BLaER1 (cell line): ENCODE data around the gene SLC38A4.

Source experiments
- H3K27ac ChIP-seq: shearing (Covaris generic); formaldehyde crosslinking; 2 replicates; pipeline ENCODE4 v1.8.1; 2022
- H3K27me3 ChIP-seq: shearing (Covaris generic); formaldehyde crosslinking; 2 replicates; pipeline ENCODE4 v1.8.1; 2022
- H3K36me3 ChIP-seq: shearing (Covaris generic); formaldehyde crosslinking; 2 replicates; pipeline ENCODE4 v1.8.1; 2022
- H3K4me1 ChIP-seq: shearing (Covaris generic); formaldehyde crosslinking; 2 replicates; pipeline ENCODE4 v1.8.1; 2022
- H3K4me2 ChIP-seq: shearing (Covaris generic); formaldehyde crosslinking; 2 replicates; pipeline ENCODE4 v1.8.1; 2022
- H3K4me3 ChIP-seq: shearing (Covaris generic); formaldehyde crosslinking; 2 replicates; pipeline ENCODE4 v1.8.1; 2022
- H3K9ac ChIP-seq: shearing (Covaris generic); formaldehyde crosslinking; 2 replicates; pipeline ENCODE4 v1.8.1; 2022
- H3K9me3 ChIP-seq: shearing (Covaris generic); formaldehyde crosslinking; 2 replicates; pipeline ENCODE4 v1.8.1; 2022
- H4K20me1 ChIP-seq: shearing (Covaris generic); formaldehyde crosslinking; 2 replicates; pipeline ENCODE4 v1.8.1; 2022
- Cebpa-rat ChIP-seq: shearing (Covaris generic); IDR thresholded peaks from 2 replicates; pipeline ENCODE4 v1.8.1; 2022

SLC38A4 gene

DNA sequence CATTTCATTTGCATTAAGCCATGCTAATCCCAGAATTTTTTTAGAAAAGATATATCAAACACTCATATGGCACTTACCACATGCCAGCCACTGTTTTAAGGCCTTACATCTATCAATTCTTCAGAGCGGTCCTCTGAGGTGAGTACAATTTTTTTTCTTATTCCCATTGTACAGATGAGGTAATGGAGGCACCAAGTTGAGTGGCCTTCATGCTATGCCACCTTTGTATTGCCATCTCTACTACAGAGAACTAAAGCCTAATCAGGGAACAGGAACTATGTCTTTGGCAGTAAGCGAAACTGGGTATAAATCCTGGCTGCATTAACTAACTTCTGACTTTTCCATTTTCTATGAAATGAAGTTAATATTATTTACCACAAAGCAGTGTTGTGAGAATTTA, 27.1 kb downstream of the SLC38A4 start:
- Histone ChIP-seq H3K36me3 (no peaks in the 10 kb centered on the region), H3K27me3 (no peaks in the 10 kb centered on the region), H3K9me3 (no peaks in the 10 kb centered on the region), H4K20me1 (no peaks in the 10 kb centered on the region), H3K4me3 (no peak overlapping the region), H3K4me1 (no peaks in the 10 kb centered on the region), H3K27ac (no peak overlapping the region), H3K4me2 (no peak overlapping the region), H3K9ac (no peak overlapping the region)
- TF ChIP-seq Cebpa-rat: no peak

DNA sequence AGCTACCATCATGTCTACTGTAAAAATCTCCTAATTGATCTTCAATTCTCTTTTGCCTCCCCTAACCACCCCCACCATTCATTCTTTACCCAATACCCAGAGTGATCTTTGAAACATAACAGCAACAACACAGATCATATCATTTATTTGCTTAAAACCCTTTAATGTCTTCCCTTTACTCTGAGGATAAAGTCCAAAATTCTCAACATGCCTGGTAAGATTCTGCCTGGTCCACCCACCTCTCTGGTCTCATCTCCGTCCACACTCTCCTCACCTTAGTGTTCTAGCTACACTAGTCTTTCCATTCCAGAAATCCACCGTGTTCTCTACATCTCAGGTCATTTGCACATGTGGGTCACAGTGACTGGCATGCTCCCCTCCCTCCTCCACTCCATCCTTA, 27.7 kb downstream of the SLC38A4 start:
- H3K27me3 ChIP-seq: no peaks in the 10 kb centered on the region
- no peaks in the 10 kb centered on the region for H3K4me1 ChIP-seq
- H4K20me1 ChIP-seq: no peaks in the 10 kb centered on the region
- no peaks in the 10 kb centered on the region for H3K36me3 ChIP-seq
- TF ChIP-seq Cebpa-rat: no peak
- no peak overlapping the region for H3K4me3 ChIP-seq
- no peak overlapping the region for H3K27ac ChIP-seq
- H3K4me2 ChIP-seq: no peak overlapping the region
- H3K9me3 ChIP-seq: no peaks in the 10 kb centered on the region
- H3K9ac ChIP-seq: no peak overlapping the region

DNA sequence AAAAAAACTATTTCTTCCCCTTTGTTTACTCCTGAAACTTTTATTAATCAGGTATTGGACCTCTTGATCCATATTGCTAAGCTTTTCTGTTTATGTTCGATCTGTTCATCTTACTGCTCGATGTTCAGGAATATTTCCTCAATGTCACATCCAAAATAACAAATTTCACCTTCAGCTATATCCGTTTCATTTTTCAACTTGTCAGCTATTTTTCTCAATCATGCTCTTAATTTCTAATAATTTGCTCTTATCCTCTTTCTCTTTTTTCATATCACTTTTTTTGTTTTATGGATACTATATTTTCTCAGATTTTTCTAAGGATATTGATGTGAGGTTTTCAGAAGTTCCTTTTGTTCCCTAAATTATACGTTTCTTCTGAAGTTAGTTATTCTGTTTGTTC, 29.8 kb downstream of the SLC38A4 start:
- Histone ChIP-seq H4K20me1 (no peaks in the 10 kb centered on the region), H3K36me3 (no peaks in the 10 kb centered on the region), H3K9me3 (no peaks in the 10 kb centered on the region), H3K4me2 (no peak overlapping the region), H3K9ac (no peak overlapping the region), H3K27ac (no peak overlapping the region), H3K27me3 (no peaks in the 10 kb centered on the region), H3K4me1 (no peaks in the 10 kb centered on the region), H3K4me3 (no peak overlapping the region)
- no peak for TF ChIP-seq Cebpa-rat

DNA sequence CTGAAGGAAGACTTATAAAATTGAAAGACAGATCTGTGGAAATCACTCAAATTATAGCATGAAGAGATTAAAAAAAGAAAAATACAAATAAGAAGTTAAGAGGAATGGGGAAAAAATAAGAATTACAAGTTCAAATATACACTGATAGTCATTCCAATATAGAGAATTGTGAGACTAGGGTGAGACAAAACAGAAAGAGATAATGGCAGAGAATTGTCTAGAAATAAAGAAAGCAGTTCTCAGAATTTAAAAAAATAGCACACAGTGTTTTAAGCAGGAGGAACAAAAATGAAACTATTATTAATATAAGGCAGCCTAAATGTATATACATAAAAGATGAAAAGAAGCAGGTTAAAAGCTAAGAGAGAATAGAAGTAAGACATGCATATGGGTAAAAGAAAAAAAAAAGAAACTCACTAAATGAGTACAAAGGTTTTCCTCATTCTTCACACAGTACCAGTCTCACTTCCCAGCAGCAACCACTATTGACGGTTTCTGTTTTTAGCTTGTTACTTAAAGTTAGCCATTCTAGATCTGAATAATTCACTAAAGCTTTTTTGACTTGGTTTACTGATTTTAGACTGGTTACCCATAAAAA, 31.1 kb downstream of the SLC38A4 start:
- H3K9ac ChIP-seq: no peak overlapping the region
- no peak overlapping the region for H3K4me2 ChIP-seq
- no peaks in the 10 kb centered on the region for H3K27me3 ChIP-seq
- H4K20me1 ChIP-seq: no peaks in the 10 kb centered on the region
- H3K9me3 ChIP-seq: no peaks in the 10 kb centered on the region
- no peaks in the 10 kb centered on the region for H3K4me1 ChIP-seq
- no peak for TF ChIP-seq Cebpa-rat
- H3K36me3 ChIP-seq: no peaks in the 10 kb centered on the region
- H3K4me3 ChIP-seq: no peak overlapping the region
- H3K27ac ChIP-seq: no peak overlapping the region

DNA sequence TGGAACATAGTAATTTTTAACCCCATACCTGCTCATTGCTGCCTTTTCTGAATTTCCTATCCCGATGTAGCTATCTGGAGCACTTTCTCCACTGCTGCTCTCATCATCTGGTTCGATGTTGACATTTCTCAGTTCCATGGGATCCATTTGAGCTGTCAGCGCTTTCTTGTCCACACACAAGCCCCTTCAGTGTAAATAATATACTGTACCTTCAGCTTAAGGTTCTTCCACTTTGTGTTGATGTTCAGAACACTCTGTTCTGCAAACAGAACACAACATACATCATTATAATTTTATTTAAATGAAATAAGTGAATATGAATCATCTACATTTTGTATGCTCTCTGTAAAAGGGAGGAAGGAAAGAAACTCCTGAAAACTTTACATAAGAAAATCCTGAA, 32.9 kb downstream of the SLC38A4 start:
- Histone ChIP-seq H3K4me3 (no peak overlapping the region), H3K9ac (no peak overlapping the region), H3K4me2 (no peak overlapping the region), H3K4me1 (no peaks in the 10 kb centered on the region), H3K27me3 (no peaks in the 10 kb centered on the region), H4K20me1 (no peaks in the 10 kb centered on the region), H3K36me3 (no peaks in the 10 kb centered on the region), H3K27ac (no peak overlapping the region), H3K9me3 (no peaks in the 10 kb centered on the region)
- no peak for TF ChIP-seq Cebpa-rat

DNA sequence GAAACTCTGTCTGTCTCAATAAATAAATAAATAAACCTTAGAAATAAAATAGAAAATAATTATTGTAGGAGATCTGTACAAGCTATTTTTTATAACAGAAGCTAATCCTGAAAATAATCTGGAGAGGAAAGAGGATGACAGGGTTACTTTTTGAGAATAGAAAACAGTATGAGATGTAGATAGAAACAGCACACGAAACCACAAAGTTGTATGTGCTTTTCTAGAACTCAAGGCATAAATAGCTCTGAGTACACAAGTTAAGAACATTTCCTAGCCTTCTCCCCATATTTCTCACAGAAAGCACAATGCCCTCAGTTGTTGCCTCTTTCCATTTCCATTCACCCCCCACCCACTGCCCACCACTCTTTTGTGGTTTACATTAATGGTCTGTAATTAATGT, 35.7 kb downstream of the SLC38A4 start:
- H3K4me1 ChIP-seq: no peaks in the 10 kb centered on the region
- no peaks in the 10 kb centered on the region for H3K27me3 ChIP-seq
- no peak for TF ChIP-seq Cebpa-rat
- no peak overlapping the region for H3K4me3 ChIP-seq
- H3K4me2 ChIP-seq: no peak overlapping the region
- no peaks in the 10 kb centered on the region for H3K9me3 ChIP-seq
- no peak overlapping the region for H3K27ac ChIP-seq
- no peak overlapping the region for H3K9ac ChIP-seq
- no peaks in the 10 kb centered on the region for H4K20me1 ChIP-seq
- H3K36me3 ChIP-seq: no peaks in the 10 kb centered on the region

DNA sequence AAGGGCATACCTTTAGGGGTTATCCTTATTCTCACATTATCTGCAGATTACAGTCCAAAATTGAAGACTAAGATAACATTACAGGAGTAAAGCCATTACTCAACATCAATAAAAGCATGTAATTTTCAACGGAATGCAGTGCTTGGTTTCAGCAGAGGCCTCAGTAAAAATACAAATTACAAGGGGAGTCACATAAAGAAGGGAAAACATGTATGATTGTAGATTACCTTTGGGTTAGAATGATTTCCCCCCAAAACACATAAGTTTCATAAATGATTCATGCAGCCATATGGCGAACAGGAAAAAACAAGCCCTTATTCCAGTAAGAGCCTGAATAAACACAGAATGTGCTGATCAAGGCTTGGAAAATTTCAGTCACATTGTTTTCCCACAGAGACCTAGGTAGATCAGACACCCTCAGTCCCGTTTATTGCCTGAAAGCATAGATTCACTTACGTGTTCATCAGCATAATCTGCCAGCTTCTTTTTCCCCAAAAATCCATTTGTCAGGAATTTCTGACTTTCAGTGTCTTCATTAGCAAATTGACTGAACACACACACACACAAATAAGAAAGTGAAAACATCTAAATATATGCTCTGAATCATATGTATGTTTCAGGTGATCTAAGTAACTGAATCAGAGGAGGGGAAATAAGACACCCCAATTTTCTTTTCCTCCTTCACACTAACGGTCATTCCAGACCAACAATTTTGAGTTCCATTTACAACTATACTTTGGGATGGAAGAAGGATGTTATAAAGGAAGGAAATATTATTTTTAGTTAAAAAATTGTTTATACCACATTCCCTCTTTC, 37.5 kb downstream of the SLC38A4 start:
- Histone ChIP-seq H3K36me3 (no peaks in the 10 kb centered on the region), H3K9me3 (no peaks in the 10 kb centered on the region), H3K27ac (no peak overlapping the region), H4K20me1 (no peaks in the 10 kb centered on the region), H3K4me1 (no peaks in the 10 kb centered on the region), H3K4me2 (no peak overlapping the region), H3K9ac (no peak overlapping the region), H3K27me3 (no peaks in the 10 kb centered on the region), H3K4me3 (no peak overlapping the region)
- no peak for TF ChIP-seq Cebpa-rat

DNA sequence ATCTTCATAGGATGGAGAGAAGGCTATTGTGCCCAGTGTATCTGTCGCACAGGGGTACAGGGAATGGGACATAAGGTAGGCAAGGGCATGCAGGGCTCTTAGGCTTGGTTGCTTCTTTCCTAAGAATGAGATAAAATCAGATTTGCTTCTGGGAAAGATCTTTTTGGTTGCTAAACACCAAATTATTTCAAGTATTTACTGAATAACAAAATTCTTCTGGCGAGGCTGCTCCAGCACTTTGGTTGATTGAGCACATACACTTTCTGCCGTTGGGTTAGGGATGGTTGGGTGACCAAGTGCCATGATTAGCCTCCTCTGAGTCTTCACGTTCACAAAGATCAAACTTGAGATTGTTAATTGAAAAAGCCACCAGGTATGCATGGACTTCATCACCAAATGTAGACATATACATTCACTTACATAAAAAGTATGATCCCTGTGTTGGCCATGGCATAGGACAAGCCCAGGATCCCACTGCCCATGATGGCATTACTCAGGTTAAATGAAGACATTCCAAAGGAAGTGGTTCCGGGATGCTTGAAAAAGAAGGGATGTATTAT, 38.2 kb downstream of the SLC38A4 start:
- Histone ChIP-seq H3K27me3 (no peaks in the 10 kb centered on the region), H3K9ac (no peak overlapping the region), H3K36me3 (no peaks in the 10 kb centered on the region), H3K27ac (no peak overlapping the region), H3K4me2 (no peak overlapping the region), H3K4me3 (no peak overlapping the region), H4K20me1 (no peaks in the 10 kb centered on the region), H3K9me3 (no peaks in the 10 kb centered on the region), H3K4me1 (no peaks in the 10 kb centered on the region)
- TF ChIP-seq Cebpa-rat: no peak

DNA sequence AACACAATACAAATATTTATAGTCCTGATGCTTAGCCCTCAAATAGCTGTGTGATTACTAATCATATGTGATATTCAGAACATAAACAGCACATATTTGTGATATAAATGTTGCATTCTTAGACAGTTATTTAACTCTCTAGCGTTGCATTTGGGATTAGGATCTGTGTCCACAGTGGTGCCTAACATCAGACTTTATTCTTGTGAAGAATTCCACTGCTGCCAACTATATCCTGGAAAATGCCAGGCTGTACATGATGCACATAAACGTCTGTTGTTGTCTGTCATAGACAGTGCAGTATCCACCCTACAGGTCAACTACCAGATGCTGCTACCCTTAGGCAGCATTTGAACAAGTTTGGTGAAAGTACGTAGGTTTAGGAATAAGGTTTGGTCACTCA, 39.0 kb downstream of the SLC38A4 start:
- Histone ChIP-seq H3K4me2 (no peak overlapping the region), H3K4me1 (no peaks in the 10 kb centered on the region), H3K27ac (no peak overlapping the region), H3K9me3 (no peaks in the 10 kb centered on the region), H3K4me3 (no peak overlapping the region), H3K36me3 (no peaks in the 10 kb centered on the region), H4K20me1 (no peaks in the 10 kb centered on the region), H3K9ac (no peak overlapping the region), H3K27me3 (no peaks in the 10 kb centered on the region)
- TF ChIP-seq Cebpa-rat: no peak

DNA sequence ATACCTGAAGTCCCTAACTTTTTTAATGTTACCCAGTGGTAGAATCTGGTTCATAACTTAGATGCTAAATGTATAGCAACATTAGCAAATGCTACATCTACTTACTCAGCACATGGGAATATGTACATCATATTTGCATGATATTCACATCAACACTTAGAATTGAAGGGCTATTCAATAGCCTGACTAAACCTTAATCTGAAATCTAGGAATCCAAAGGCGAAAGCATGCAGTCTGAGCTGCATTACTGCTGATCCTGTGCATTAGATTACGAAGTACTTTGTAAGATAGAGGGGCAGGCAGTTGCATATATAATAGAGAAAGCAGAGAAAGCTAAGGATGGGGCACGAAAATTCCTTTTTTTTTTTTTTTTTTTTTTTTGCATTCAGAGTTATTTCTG, 40.4 kb downstream of the SLC38A4 start:
- no peak overlapping the region for H3K27ac ChIP-seq
- H3K36me3 ChIP-seq: no peaks in the 10 kb centered on the region
- H3K4me1 ChIP-seq: no peaks in the 10 kb centered on the region
- no peak overlapping the region for H3K9ac ChIP-seq
- no peaks in the 10 kb centered on the region for H3K9me3 ChIP-seq
- no peak overlapping the region for H3K4me2 ChIP-seq
- H4K20me1 ChIP-seq: no peaks in the 10 kb centered on the region
- H3K27me3 ChIP-seq: no peaks in the 10 kb centered on the region
- H3K4me3 ChIP-seq: no peak overlapping the region
- no peak for TF ChIP-seq Cebpa-rat
